SIG-M5 (cell line): ENCODE measurements around the gene AGAP4.
"Not testable (repeated sequence)": the region's sequence is repeated elsewhere in the genome, so short reads cannot be mapped to it uniquely, and the experiment has no call there.

Source experiments
- DNase-seq: peaks from one replicate; lab custom pipeline; 2025; lab: John Stamatoyannopoulos, UW

Gene AGAP4

DNA sequence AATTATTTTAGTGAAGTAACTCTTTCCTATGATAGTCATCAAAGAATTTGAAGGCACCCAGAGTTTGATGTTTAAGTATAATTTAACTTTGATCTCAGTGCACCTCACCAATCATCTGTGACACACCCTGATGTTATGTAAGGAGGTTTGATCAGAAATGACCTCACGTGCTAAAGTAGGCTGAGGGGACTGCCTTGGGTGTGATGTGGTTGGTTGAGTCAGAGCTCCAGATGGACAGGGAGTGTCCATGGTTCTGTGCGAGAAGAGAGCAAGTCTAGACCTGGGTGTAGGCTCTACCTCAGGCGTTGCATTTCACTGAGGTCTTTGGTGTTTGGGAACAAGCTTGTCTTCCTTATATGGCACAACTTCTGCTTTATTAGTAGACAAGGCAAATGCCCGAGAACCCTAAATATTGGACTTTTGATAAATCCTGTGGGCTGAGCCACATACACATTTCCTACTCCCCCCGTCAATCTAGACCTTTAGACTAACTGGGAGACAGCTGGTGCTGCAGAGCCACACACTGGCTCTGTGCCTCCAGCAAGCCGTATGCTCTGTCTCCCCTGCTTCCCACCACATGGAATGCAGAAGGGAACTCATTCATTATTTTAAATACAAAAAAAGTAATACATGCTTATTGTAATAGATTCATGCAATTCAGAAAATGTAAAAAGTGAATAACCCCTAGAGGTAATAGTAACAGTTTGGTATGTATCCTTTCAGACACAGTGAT lies 56.4 kb downstream of the AGAP4 start:
- DNase-seq = not testable (repeated sequence)

DNA sequence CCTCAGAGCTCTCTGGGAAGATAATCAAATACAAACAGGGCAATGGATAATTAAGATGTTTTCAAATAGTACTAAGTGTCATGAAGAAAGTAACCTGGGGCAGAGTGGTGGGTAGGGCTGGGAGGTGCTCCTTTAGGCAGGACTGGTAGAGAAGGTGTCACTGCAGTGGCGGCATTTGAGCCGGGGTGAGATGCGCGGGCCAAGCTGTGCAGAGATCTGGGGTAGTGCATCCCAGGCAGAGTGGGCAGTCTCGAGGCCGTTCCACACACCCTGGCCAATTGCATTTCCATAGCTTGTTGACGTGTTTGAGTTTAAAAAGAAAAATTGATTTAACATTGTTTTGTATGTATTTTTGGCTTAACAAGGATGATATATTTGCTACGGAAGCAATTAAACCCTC lies 57.3 kb downstream of the AGAP4 start:
- not testable (repeated sequence) for DNase-seq

DNA sequence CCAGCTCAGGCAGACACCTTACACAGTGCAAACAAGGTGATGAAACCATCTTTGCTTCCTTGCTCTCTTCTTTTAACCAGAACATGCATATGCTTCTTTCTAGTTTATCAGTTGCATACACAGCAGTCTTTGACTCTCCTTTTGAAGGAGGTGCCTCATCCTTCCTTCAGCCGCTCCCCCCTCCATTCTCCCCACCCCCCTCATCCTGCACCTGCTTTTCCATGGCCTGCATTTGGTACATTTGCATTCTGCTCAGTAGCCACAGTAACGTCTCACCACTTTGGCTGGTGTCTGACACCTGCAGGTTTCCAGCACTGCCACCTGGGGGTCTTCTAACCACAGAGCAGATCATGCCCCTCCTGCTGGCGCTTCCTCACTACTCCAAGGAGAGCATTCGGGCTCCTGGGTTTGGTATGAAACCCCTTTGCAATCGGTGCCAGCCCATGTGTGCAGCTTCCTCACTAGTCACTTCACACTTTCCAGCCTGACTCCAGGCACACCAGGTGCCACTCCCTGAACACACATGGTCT lies 60.0 kb downstream of the AGAP4 start:
- DNase-seq = not testable (repeated sequence)

DNA sequence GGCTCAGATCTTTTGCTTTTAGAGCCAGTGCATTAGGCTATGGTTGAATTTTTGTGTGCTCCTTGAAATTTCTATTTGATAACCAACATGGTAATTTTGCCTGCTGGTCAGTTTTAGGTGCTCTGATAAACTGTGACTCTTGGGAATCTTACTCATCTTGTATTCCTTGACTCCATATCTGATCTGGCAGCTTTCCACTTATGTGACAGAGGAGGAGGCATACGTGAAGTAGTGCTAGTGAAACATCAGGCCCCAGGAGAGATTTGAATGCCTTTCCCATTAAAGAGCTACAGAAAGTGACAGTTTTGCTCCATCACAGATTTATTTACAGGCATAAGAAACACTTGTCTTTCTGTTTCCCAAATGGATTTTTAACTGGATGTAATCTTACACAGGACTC lies 61.1 kb downstream of the AGAP4 start:
- not testable (repeated sequence) for DNase-seq
